Tibial nerve (tissue), 3 donors: ENCODE results near the gene HOXB13.

Experiments used
- CTCF ChIP-seq, 5 experiments: fragments of 200-600 bp in 3 of 5; fragments of 450-650 bp in 2 of 5; sonication (generic) in 3 of 5; IDR thresholded peaks; one replicate each; pipeline ENCODE4 v1.5.1; 2016 to 2019; ENCODE audit warnings: antibody characterized with exemption in 5 of 5, mild to moderate bottlenecking in 3 of 5, moderate library complexity in 2 of 5
- POLR2A ChIP-seq, 2 donors: fragments of 450-650 bp; IDR thresholded peaks; one replicate each; pipeline ENCODE4 v1.6.1; 2017; ENCODE audit warnings: antibody characterized with exemption in 2 of 2, mild to moderate bottlenecking in 2 of 2, moderate library complexity in 2 of 2

- no peak for TF ChIP-seq POLR2A (IDR thresholded peaks at IDR 0.05)
- TF ChIP-seq CTCF (IDR thresholded peaks at IDR 0.05) = no peak
Measured at GRCh38 chr17:48752399-48753288, 24.1 kb upstream of the HOXB13 start.
